ENCODE data around the gene PDE11A.

Gene PDE11A

GRCh38 chr2:177683661-177684069 is 388.9 kb downstream of the PDE11A start:
- no peak for DNase-seq

- DNase-seq, result no peak
Observed at GRCh38 chr2:177682836-177683660, 389.5 kb downstream of the PDE11A start.

- DNase-seq, result no peak
Observed at GRCh38 chr2:177682006-177682405, 390.6 kb downstream of the PDE11A start.

- no peak for DNase-seq
Observed at GRCh38 chr2:177680866-177681712, 391.5 kb downstream of the PDE11A start.

- no peak for DNase-seq
Observed at GRCh38 chr2:177679611-177680605, 392.7 kb downstream of the PDE11A start.

GRCh38 chr2:177678939-177679338 is 393.6 kb downstream of the PDE11A start:
- DNase-seq, result no peak

GRCh38 chr2:177676636-177677035 is 395.9 kb downstream of the PDE11A start:
- DNase-seq, result no peak

- no peak for DNase-seq
Observed at GRCh38 chr2:177675825-177676224, 396.8 kb downstream of the PDE11A start.

GRCh38 chr2:177675350-177675821 is 397.2 kb downstream of the PDE11A start:
- no peak for DNase-seq

GRCh38 chr2:177673602-177674595 is 398.7 kb downstream of the PDE11A start:
- DNase-seq, result no peak

- no peak for DNase-seq
Observed at GRCh38 chr2:177671662-177672061, 400.9 kb downstream of the PDE11A start.

GRCh38 chr2:177670791-177671535 is 401.6 kb downstream of the PDE11A start:
- DNase-seq, result no peak

- DNase-seq, result no peak
Observed at GRCh38 chr2:177669625-177670330, 402.8 kb downstream of the PDE11A start.

- DNase-seq, result no peak
Observed at GRCh38 chr2:177669201-177669600, 403.4 kb downstream of the PDE11A start.

GRCh38 chr2:177668617-177669016 is 404.0 kb downstream of the PDE11A start:
- DNase-seq, result no peak

- no peak for DNase-seq
Observed at GRCh38 chr2:177667626-177668025, 405.0 kb downstream of the PDE11A start.

- no peak for DNase-seq
Observed at GRCh38 chr2:177666408-177666807, 406.2 kb downstream of the PDE11A start.

GRCh38 chr2:177665948-177666347 is 406.6 kb downstream of the PDE11A start:
- no peak for DNase-seq

- no peak for DNase-seq
Observed at GRCh38 chr2:177665328-177665727, 407.2 kb downstream of the PDE11A start.

GRCh38 chr2:177662895-177663294 is 409.7 kb downstream of the PDE11A start:
- DNase-seq, result no peak
